ENCODE measurements around the gene LILRA1.

Gene LILRA1

DNA sequence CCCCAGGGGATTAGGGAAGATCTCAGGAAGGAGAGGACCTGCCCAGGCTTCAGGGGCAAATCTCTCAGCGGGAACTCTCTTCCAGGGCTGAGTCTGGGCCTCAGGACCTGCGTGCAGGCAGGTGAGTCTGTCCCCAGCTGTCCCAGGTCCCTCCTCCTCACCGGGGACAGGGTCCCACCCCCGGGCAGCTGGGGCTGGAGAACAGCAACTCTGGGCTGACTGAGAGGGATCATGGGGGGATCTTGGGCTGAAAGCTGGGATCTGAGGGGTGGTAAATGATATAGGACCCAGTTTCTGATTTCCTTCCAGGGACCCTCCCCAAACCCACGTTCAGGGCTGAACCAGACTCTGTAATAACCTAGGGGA, 14.3 kb downstream of the LILRA1 start:
- Histone ChIP-seq H3K9me2 (ENCODE audit: low read depth, low read length) (no peaks in the 10 kb centered on the region), H3F3A (ENCODE audit: insufficient read depth, low read length) (no peaks in the 10 kb centered on the region), H3K4me2 (ENCODE audit: low read length) (no peak overlapping the region), H4K20me1 (ENCODE audit: insufficient read depth, low read length) (no peaks in the 10 kb centered on the region), H3K36me3 (ENCODE audit: insufficient read depth, low read length) (no peaks in the 10 kb centered on the region; the same call in 1 of the 2 replicates), H2AFZ (ENCODE audit: low read length) (no peak overlapping the region), H3K9ac (ENCODE audit: low read length) (no peak overlapping the region), H3K9me3 (ENCODE audit: low read length) (0 out of 2 replicates have a peak, but pooled peaks cover 4% of the 10 kb centered on the region), H3K79me2 (ENCODE audit: insufficient read depth, low read length) (no peaks in the 10 kb centered on the region), H3K4me1 (ENCODE audit: insufficient read depth, low read length, severe bottlenecking) (no peaks in the 10 kb centered on the region), H3K27me3 (ENCODE audit: insufficient read depth, low read length) (no peaks in the 10 kb centered on the region), H3K27ac (ENCODE audit: low read depth, low read length, poor library complexity, severe bottlenecking) (no peak overlapping the region), H3K4me3 (ENCODE audit: low read depth, low read length, poor library complexity, severe bottlenecking) (no peak overlapping the region)
- no peak for TF ChIP-seq EZH2 (IDR thresholded peaks at IDR 0.05; ENCODE audit: borderline replicate concordance, low read length)
- TF ChIP-seq, protein P1, sequence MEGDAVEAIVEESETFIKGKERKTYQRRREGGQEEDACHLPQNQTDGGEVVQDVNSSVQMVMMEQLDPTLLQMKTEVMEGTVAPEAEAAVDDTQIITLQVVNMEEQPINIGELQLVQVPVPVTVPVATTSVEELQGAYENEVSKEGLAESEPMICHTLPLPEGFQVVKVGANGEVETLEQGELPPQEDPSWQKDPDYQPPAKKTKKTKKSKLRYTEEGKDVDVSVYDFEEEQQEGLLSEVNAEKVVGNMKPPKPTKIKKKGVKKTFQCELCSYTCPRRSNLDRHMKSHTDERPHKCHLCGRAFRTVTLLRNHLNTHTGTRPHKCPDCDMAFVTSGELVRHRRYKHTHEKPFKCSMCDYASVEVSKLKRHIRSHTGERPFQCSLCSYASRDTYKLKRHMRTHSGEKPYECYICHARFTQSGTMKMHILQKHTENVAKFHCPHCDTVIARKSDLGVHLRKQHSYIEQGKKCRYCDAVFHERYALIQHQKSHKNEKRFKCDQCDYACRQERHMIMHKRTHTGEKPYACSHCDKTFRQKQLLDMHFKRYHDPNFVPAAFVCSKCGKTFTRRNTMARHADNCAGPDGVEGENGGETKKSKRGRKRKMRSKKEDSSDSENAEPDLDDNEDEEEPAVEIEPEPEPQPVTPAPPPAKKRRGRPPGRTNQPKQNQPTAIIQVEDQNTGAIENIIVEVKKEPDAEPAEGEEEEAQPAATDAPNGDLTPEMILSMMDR (IDR thresholded peaks at IDR 0.05; ENCODE audit: low read length), result no peak

DNA sequence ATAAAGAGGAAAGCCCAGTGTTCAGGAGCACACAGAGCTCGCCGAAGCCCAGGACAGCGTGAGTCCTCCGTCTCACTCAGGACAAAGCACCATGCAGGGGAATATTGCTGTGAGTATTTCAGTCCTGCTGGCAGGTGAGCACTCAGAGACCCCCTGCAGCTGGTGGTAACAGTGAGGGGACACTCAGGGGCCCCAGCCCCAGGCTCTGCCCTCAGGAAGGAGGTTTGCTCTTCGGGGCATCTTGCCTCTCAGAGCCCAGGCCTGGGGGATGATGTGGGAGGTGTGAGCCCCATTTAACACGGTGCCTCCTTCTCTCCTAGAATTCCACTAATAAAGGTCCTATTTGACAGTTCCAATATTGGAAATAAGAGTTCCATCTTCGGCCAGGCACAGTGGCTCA, 14.8 kb downstream of the LILRA1 start:
- Histone ChIP-seq H4K20me1 (ENCODE audit: insufficient read depth, low read length) (no peaks in the 10 kb centered on the region), H3K4me3 (ENCODE audit: low read depth, low read length, poor library complexity, severe bottlenecking) (no peak overlapping the region), H3K9ac (ENCODE audit: low read length) (no peak overlapping the region), H3K27ac (ENCODE audit: low read depth, low read length, poor library complexity, severe bottlenecking) (no peak overlapping the region), H3K4me1 (ENCODE audit: insufficient read depth, low read length, severe bottlenecking) (no peaks in the 10 kb centered on the region), H3K79me2 (ENCODE audit: insufficient read depth, low read length) (no peaks in the 10 kb centered on the region), H3K9me3 (ENCODE audit: low read length) (0 out of 2 replicates have a peak, but pooled peaks cover 4% of the 10 kb centered on the region), H3K27me3 (ENCODE audit: insufficient read depth, low read length) (no peaks in the 10 kb centered on the region), H2AFZ (ENCODE audit: low read length) (no peak overlapping the region), H3K4me2 (ENCODE audit: low read length) (no peak overlapping the region), H3K9me2 (ENCODE audit: low read depth, low read length) (no peaks in the 10 kb centered on the region), H3K36me3 (ENCODE audit: insufficient read depth, low read length) (no peaks in the 10 kb centered on the region; the same call in 1 of the 2 replicates), H3F3A (ENCODE audit: insufficient read depth, low read length) (no peaks in the 10 kb centered on the region)
- TF ChIP-seq EZH2 (IDR thresholded peaks at IDR 0.05; ENCODE audit: borderline replicate concordance, low read length), result no peak
- TF ChIP-seq, protein P1 (IDR thresholded peaks at IDR 0.05; ENCODE audit: low read length), result no peak

DNA sequence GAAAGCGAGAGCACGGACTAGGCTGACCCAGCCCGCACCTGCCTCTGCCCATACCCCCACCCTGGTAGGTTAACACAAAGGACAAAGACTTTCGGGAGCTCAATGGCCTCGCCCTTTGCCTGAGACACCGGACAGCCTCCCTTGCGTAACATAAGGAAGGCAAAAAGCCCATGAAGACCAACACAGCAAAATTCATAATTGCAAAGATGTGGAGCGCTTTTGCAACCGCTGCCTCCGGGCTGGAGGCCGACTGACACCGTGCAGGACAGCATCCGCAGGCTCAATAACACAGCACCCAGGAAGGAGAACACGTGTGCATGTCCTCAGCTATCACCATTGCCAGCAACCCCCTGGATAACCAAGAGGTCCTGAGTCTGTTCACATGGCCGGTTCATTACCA, 15.4 kb downstream of the LILRA1 start:
- Histone ChIP-seq H3K27me3 (ENCODE audit: insufficient read depth, low read length) (no peaks in the 10 kb centered on the region), H3K36me3 (ENCODE audit: insufficient read depth, low read length) (no peaks in the 10 kb centered on the region; the same call in 1 of the 2 replicates), H3K79me2 (ENCODE audit: insufficient read depth, low read length) (no peaks in the 10 kb centered on the region), H3K27ac (ENCODE audit: low read depth, low read length, poor library complexity, severe bottlenecking) (no peak overlapping the region), H2AFZ (ENCODE audit: low read length) (no peak overlapping the region), H3K9me2 (ENCODE audit: low read depth, low read length) (no peaks in the 10 kb centered on the region), H4K20me1 (ENCODE audit: insufficient read depth, low read length) (no peaks in the 10 kb centered on the region), H3K9me3 (ENCODE audit: low read length) (0 out of 2 replicates have a peak, but pooled peaks cover 4% of the 10 kb centered on the region), H3F3A (ENCODE audit: insufficient read depth, low read length) (no peaks in the 10 kb centered on the region), H3K4me2 (ENCODE audit: low read length) (no peak overlapping the region), H3K4me1 (ENCODE audit: insufficient read depth, low read length, severe bottlenecking) (no peaks in the 10 kb centered on the region), H3K4me3 (ENCODE audit: low read depth, low read length, poor library complexity, severe bottlenecking) (no peak overlapping the region), H3K9ac (ENCODE audit: low read length) (no peak overlapping the region)
- TF ChIP-seq, protein P1 (IDR thresholded peaks at IDR 0.05; ENCODE audit: low read length), result no peak
- no peak for TF ChIP-seq EZH2 (IDR thresholded peaks at IDR 0.05; ENCODE audit: borderline replicate concordance, low read length)
